ENCODE measurements around the gene ROR2. TPM values are rescaled to one million over a fixed set of nuclear protein-coding genes. Genes with fewer than 3 reads are reported as not detected.

The ROR2 gene
- total and polyA plus RNA-seq, 2 of the 13 experiments (the other 11 are each of a cell fraction or from before 2014, with no cell fraction given): not detected

GRCh38 chr9:91700475-91700874 lies 249.6 kb downstream of the ROR2 start:
- POLR2A ChIA-PET: no interaction called here
- in situ Hi-C loops (cut with HindIII; ENCODE audit: extremely low pct_ligation_motif_present, low pct_unique_long_range_greater_than_20kb): no loop called here
- 0% methylated on average over 5 of the region's 5 CpGs for WGBS (ENCODE audit: low lambda C conversion rate)

More at GRCh38 chr9:91700475-91700874, 249.6 kb downstream of the ROR2 start:
- no peak for ATAC-seq
- Histone ChIP-seq H3K4me3 (replicated peaks in 1 of 3; ENCODE audit: insufficient read depth in 1 of 3, low read depth in 2 of 3, low read length in 3 of 3) (no peak overlapping the region), H3K9ac (ENCODE audit: insufficient read depth, low read depth, low read length) (no peak overlapping the region), H3K9me3 (ENCODE audit: low read length) (peaks cover 8% of the 10 kb centered on the region), H3K79me2 (ENCODE audit: insufficient read depth, low read length) (no peaks in the 10 kb centered on the region), H3K27ac (ENCODE audit: extremely low read length, insufficient read depth, low read length) (no peak overlapping the region), H2AFZ (ENCODE audit: low read length) (no peak overlapping the region), H3K4me2 (ENCODE audit: low read depth, low read length) (no peak overlapping the region), H3K27me3 (ENCODE audit: control insufficient read depth in 1 of 2, insufficient read depth in 2 of 2, low read length in 2 of 2) (peaks cover 1 to 6% of the 10 kb centered on the region in 2 experiments; a peak in 1 of 5 replicates), H4K20me1 (ENCODE audit: insufficient read depth, low read length) (no peaks in the 10 kb centered on the region), H3K4me1 (ENCODE audit: insufficient read depth, low read length) (no peaks in the 10 kb centered on the region), H3K36me3 (replicated peaks in 1 of 2; ENCODE audit: control insufficient read depth in 1 of 2, insufficient read depth in 2 of 2, low read length in 2 of 2) (no peaks in the 10 kb centered on the region)
- CTCF ChIA-PET (ENCODE audit: low intra/inter-chr PET ratio, low total read pairs): no interaction called here
- intact Hi-C loops (cut with micrococcal nuclease; ENCODE audit: unreplicated experiment): no loop called here
- DNase-seq (ENCODE audit: low spot score): no peak
- FAIRE-seq: no peak
- TF ChIP-seq, protein P1, sequence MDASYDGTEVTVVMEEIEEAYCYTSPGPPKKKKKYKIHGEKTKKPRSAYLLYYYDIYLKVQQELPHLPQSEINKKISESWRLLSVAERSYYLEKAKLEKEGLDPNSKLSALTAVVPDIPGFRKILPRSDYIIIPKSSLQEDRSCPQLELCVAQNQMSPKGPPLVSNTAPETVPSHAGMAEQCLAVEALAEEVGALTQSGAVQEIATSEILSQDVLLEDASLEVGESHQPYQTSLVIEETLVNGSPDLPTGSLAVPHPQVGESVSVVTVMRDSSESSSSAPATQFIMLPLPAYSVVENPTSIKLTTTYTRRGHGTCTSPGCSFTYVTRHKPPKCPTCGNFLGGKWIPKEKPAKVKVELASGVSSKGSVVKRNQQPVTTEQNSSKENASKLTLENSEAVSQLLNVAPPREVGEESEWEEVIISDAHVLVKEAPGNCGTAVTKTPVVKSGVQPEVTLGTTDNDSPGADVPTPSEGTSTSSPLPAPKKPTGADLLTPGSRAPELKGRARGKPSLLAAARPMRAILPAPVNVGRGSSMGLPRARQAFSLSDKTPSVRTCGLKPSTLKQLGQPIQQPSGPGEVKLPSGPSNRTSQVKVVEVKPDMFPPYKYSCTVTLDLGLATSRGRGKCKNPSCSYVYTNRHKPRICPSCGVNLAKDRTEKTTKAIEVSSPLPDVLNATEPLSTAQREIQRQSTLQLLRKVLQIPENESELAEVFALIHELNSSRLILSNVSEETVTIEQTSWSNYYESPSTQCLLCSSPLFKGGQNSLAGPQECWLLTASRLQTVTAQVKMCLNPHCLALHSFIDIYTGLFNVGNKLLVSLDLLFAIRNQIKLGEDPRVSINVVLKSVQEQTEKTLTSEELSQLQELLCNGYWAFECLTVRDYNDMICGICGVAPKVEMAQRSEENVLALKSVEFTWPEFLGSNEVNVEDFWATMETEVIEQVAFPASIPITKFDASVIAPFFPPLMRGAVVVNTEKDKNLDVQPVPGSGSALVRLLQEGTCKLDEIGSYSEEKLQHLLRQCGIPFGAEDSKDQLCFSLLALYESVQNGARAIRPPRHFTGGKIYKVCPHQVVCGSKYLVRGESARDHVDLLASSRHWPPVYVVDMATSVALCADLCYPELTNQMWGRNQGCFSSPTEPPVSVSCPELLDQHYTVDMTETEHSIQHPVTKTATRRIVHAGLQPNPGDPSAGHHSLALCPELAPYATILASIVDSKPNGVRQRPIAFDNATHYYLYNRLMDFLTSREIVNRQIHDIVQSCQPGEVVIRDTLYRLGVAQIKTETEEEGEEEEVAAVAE (CRISPR knock-in tag; IDR thresholded peaks at IDR 0.05; ENCODE audit: borderline replicate concordance): no peak
- TF ChIP-seq MAFK (conservative IDR thresholded peaks at IDR 0.05 in 1 of 2, IDR thresholded peaks at IDR 0.05 in 1 of 2; ENCODE audit: low read length in 2 of 2) (peak; percentile 60 to 79; a peak in 3 of 4 replicates), MAFF (IDR thresholded peaks at IDR 0.05; ENCODE audit: low read depth, low read length) (peak; percentile 74)
- no TSS peak for BruUV-seq (replicated peaks)
